Endothelial cell of umbilical vein (primary cell): ENCODE data around the gene GPR157.

Experiments
- EZH2 ChIP-seq: IDR thresholded peaks from 2 replicates; pipeline ENCODE4 v1.6.1; 2012; ENCODE audit warnings: borderline replicate concordance, low read depth, mild to moderate bottlenecking, moderate library complexity, low read length, inconsistent platforms; ENCODE audit not compliant: severe bottlenecking
- POLR2A ChIP-seq: IDR thresholded peaks from 2 replicates; pipeline ENCODE4 v1.6.1; 2012; ENCODE audit warnings: low read depth, mild to moderate bottlenecking, control low read depth, low read length
- TF ChIP-seq, protein P1 (sequence below), 2 donors: IDR thresholded peaks; 1 replicate in 1 of 2; 2 replicates in 1 of 2; pipeline ENCODE4 v1.5.1; 2011; ENCODE audit warnings: low read length in 2 of 2, mild to moderate bottlenecking in 2 of 2, moderate library complexity in 2 of 2, control low read depth in 1 of 2, inconsistent platforms in 1 of 2, low read depth in 1 of 2; ENCODE audit not compliant: insufficient read depth in 1 of 2; ENCODE audit errors: extremely low read depth in 1 of 2

DNA sequence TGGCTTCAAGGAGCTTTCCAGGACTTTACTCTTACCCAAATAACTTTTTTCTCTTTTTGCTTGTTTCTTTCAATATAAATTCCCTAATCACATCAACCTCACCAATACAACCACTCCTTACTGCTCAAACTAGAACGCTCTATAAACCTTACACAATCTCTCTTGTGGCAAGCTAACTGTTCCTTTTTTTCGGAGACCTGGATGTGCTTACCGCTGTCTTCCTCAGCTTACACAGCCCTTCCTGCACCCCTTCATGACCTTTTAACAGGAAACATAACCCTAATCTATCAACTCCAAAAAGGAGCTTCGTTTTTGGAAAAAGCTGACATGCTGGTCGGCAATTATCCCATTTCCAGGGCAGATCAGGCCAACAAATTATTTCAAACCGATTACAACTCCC lies 35.3 kb downstream of the GPR157 start:
- TF ChIP-seq, protein P1, sequence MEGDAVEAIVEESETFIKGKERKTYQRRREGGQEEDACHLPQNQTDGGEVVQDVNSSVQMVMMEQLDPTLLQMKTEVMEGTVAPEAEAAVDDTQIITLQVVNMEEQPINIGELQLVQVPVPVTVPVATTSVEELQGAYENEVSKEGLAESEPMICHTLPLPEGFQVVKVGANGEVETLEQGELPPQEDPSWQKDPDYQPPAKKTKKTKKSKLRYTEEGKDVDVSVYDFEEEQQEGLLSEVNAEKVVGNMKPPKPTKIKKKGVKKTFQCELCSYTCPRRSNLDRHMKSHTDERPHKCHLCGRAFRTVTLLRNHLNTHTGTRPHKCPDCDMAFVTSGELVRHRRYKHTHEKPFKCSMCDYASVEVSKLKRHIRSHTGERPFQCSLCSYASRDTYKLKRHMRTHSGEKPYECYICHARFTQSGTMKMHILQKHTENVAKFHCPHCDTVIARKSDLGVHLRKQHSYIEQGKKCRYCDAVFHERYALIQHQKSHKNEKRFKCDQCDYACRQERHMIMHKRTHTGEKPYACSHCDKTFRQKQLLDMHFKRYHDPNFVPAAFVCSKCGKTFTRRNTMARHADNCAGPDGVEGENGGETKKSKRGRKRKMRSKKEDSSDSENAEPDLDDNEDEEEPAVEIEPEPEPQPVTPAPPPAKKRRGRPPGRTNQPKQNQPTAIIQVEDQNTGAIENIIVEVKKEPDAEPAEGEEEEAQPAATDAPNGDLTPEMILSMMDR (IDR thresholded peaks at IDR 0.05; ENCODE audit: extremely low read depth in 1 of 2, insufficient read depth in 1 of 2, low read depth in 1 of 2, low read length in 2 of 2) = no peak
- TF ChIP-seq EZH2 = no peak
- TF ChIP-seq POLR2A = no peak
